GM19238 (cell line): Measurements from ENCODE around the gene CFAP221.

Source experiments
- DNase-seq: peaks from one replicate; pipeline ENCODE4 v3.0.0; 2011; ENCODE audit warnings: low spot score; ENCODE audit not compliant: insufficient read length

CFAP221 gene

GRCh38 chr2:119544075-119544938 is at the start of gene CFAP221:
Gene CFAP221, plus strand, starts transcription at chr2:119544449. Its CDS starts 1,683 bp downstream, at chr2:119546132.
- peak; percentile 26 for DNase-seq

- no peak for DNase-seq
Observed at GRCh38 chr2:119495948-119496347, 48.3 kb upstream of the CFAP221 start.

- no peak for DNase-seq
Observed at GRCh38 chr2:119496682-119497081, 47.6 kb upstream of the CFAP221 start.

- DNase-seq = no peak
Observed at GRCh38 chr2:119508756-119509155, 35.5 kb upstream of the CFAP221 start.

DNA sequence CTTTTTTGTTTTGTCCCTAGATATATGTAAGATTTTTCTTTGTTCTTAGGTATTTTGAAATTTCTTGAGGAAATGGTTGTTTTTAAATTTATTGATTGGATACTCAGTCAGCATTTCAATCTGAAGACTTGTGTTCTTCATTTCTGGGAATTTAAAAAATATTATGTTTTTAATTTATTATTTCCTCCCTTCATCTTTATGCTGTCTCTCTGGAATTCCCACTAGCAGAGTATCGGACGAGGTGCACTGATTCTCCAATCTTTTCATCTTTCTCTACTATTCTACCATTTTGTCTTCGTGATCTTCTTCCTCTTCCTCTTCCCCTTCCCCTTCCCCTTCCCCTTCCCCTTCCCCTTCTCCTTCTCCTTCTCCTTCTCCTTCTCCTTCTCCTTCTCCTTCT is 32.3 kb upstream of the CFAP221 start:
- DNase-seq = no peak

GRCh38 chr2:119512946-119513345 is 31.3 kb upstream of the CFAP221 start:
- DNase-seq = no peak

GRCh38 chr2:119513832-119514231 is 30.4 kb upstream of the CFAP221 start:
- no peak for DNase-seq

GRCh38 chr2:119516121-119516520 is 28.1 kb upstream of the CFAP221 start:
- no peak for DNase-seq

DNA sequence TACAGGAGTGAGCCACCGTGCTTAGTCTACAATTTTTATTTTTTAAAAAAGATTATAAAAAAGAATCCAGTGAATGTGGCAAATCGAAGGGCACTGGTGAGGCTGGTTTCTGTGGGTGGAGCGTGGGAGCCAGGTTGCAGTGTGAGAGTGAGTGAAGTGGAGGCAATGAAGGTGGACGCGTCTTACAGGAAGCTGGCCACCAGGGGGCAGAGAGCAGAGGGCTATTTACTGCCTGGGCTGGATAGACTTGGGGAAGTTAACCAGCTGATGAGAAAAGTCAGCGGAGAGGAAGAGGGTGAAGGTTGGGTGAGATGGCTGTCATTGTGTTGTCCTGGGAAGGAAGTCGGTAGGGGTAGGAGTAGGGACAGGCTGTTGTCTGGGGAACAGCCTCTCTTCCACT is 26.8 kb upstream of the CFAP221 start:
- DNase-seq = peak; percentile 59

GRCh38 chr2:119518401-119519056 is 25.7 kb upstream of the CFAP221 start:
- DNase-seq = no peak

GRCh38 chr2:119519057-119519408 is 25.2 kb upstream of the CFAP221 start:
- no peak for DNase-seq

- DNase-seq = no peak
Observed at GRCh38 chr2:119520696-119521432, 23.4 kb upstream of the CFAP221 start.

DNA sequence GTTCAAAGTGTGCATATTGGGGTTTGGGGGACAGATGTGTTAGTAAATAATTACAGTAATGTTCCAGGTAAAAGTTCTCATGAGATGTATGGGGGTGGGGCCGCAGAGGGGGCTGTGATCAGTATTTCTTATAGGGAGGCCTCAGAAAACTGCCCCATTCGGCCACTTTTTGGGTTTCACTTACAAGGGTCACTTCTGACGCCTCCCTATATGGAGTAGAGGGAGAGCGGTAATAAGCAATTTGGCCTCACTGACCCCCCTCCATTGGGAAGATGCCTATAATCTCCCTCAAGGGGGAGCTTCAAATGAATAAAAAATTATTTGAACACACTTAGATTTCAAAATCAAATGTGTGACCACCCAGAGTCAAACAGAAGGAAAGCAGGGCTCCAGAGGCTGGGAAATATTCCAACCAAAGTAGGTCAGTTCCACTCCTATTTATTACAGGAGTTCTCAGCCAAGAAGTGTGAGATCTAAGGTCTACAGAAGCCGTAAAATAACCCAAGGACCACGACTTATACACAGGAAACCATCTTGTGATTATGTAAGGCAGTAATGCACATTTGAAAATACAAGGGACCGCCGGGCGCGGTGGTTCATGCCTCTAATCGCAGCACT is 22.7 kb upstream of the CFAP221 start:
- DNase-seq = no peak

- DNase-seq = no peak
Observed at GRCh38 chr2:119522671-119523070, 21.6 kb upstream of the CFAP221 start.

DNA sequence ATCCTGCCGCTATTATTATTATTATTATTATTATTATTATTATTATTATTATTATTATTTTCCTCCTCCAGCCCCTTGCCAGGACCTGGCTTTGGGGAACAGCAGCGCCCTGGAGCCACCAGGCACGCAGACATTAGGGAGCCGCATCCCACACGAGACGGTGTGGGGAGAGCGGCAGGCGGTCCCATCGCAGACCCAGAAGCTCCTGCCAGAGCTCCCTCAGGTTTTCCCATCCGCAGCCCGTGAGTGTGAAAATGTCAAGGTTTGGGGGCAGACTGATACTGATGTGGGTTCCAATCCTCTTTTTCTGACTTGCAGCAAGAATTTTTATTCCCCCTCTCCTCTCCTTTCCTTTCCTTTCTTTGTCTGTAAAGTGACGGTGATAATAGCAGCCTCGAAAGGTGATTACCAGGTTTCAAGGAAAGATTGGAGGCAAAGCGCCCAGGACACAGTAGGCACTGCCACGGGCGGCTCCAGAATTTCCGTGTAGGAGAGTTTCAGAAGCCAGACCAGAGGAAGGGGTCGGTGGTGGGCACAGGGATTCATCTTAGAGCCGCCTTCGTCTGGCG is 20.8 kb upstream of the CFAP221 start:
- DNase-seq = no peak

GRCh38 chr2:119523952-119524694 is 20.1 kb upstream of the CFAP221 start, which contains the start of gene SCTR:
Gene SCTR, minus strand, starts transcription at chr2:119524483. Its CDS starts 257 bp downstream, at chr2:119524226.
- DNase-seq = no peak

DNA sequence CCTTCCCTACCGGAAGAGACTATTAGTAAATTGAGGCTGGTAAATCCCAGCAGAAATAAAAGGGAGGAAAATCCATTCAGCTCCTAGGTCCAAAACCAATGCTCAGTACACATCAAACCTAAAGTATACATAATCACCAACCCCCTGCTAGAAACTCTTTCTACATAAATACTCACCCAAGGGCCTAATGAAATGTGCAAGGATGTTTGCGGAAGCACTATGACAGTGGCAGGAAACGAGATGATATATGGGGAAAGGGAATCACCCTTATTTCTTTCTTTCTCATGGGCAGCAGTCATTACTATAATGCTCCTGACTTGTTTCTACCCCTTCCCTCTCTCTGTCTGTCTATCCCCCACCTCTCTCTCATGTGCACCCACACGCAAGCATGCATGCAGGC is 18.6 kb upstream of the CFAP221 start:
- no peak for DNase-seq

GRCh38 chr2:119527999-119528398 is 16.2 kb upstream of the CFAP221 start:
- no peak for DNase-seq

GRCh38 chr2:119531292-119531691 is 13.0 kb upstream of the CFAP221 start:
- DNase-seq = no peak

DNA sequence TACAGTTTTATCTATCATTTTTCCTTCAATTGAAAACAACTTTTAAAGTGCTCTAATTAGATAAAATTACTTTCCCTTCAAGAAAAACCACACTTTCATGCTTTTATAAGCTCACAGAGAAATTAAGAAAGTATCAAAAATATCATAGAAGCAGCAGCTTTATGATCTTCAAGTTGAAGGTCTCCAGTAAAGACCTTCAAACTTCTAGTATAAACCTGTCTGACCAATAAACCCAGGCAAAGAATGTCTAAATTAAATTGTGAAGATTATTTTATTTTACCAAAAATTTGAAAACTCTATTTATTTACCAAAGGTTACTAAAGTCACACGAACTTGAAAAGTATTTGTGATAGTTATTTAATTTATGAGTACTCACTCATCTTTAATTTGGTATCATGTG is 10.7 kb upstream of the CFAP221 start:
- DNase-seq = no peak

- DNase-seq = no peak
Observed at GRCh38 chr2:119536211-119536610, 8.0 kb upstream of the CFAP221 start.
